ENCODE measurements around the gene NRCAM.

Gene NRCAM

GRCh38 chr7:108299251-108299973 is 156.8 kb downstream of the NRCAM start:
- no peak for TF ChIP-seq CTCF (conservative IDR thresholded peaks at IDR 0.05; ENCODE audit: low read length)
- no peak for DNase-seq (ENCODE audit: low read depth)
- no peak overlapping the region for H3K4me3 ChIP-seq (ENCODE audit: low read length)

- no peak for DNase-seq (ENCODE audit: low read depth)
- no peak for TF ChIP-seq CTCF (conservative IDR thresholded peaks at IDR 0.05; ENCODE audit: low read length)
- no peak overlapping the region for H3K4me3 ChIP-seq (ENCODE audit: low read length)
Observed at GRCh38 chr7:108296911-108297310, 159.3 kb downstream of the NRCAM start.

GRCh38 chr7:108294595-108294994 is 161.6 kb downstream of the NRCAM start:
- H3K4me3 ChIP-seq (ENCODE audit: low read length): no peak overlapping the region
- DNase-seq (ENCODE audit: low read depth): no peak
- no peak for TF ChIP-seq CTCF (conservative IDR thresholded peaks at IDR 0.05; ENCODE audit: low read length)

- TF ChIP-seq CTCF (conservative IDR thresholded peaks at IDR 0.05; ENCODE audit: low read length): no peak
- DNase-seq (ENCODE audit: low read depth): no peak
- no peak overlapping the region for H3K4me3 ChIP-seq (ENCODE audit: low read length)
Observed at GRCh38 chr7:108293149-108293612, 163.1 kb downstream of the NRCAM start.

- TF ChIP-seq CTCF (conservative IDR thresholded peaks at IDR 0.05; ENCODE audit: low read length): no peak
- H3K4me3 ChIP-seq (ENCODE audit: low read length): no peak overlapping the region
- no peak for DNase-seq (ENCODE audit: low read depth)
Observed at GRCh38 chr7:108292541-108292940, 163.7 kb downstream of the NRCAM start.

- no peak for DNase-seq (ENCODE audit: low read depth)
- H3K4me3 ChIP-seq (ENCODE audit: low read length): no peak overlapping the region
- TF ChIP-seq CTCF (conservative IDR thresholded peaks at IDR 0.05; ENCODE audit: low read length): no peak
Observed at GRCh38 chr7:108291791-108292440, 164.3 kb downstream of the NRCAM start.

GRCh38 chr7:108291152-108291508 is 165.1 kb downstream of the NRCAM start:
- H3K4me3 ChIP-seq (ENCODE audit: low read length): no peak overlapping the region
- no peak for TF ChIP-seq CTCF (conservative IDR thresholded peaks at IDR 0.05; ENCODE audit: low read length)
- DNase-seq (ENCODE audit: low read depth): no peak
